ENCODE results near the gene PTPRA. TPM values are rescaled to one million over a fixed set of nuclear protein-coding genes. Genes with fewer than 3 reads are reported as not detected.

The PTPRA gene
- total and polyA plus RNA-seq, 2 of the 13 experiments (the other 11 are each of a cell fraction or from before 2014, with no cell fraction given), result 47.2 to 127 TPM

- TF ChIP-seq STAG1 (CRISPR knock-in tag; IDR thresholded peaks at IDR 0.05), result peak; percentile 70
- TF ChIP-seq, protein P1, sequence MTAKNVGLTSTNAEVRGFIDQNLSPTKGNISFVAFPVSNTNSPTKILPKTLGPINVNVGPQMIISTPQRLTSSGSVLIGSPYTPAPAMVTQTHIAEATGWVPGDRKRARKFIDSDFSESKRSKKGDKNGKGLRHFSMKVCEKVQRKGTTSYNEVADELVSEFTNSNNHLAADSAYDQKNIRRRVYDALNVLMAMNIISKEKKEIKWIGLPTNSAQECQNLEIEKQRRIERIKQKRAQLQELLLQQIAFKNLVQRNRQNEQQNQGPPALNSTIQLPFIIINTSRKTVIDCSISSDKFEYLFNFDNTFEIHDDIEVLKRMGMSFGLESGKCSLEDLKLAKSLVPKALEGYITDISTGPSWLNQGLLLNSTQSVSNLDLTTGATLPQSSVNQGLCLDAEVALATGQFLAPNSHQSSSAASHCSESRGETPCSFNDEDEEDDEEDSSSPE (CRISPR knock-in tag; IDR thresholded peaks at IDR 0.05), result no peak
- peak; percentile 80; the same call in 1 of the 2 replicates for TF ChIP-seq HIC2 (CRISPR knock-in tag; IDR thresholded peaks at IDR 0.05; ENCODE audit: low read depth)
- TF ChIP-seq SKI (IDR thresholded peaks at IDR 0.05; ENCODE audit: partially characterized antibody), result peak; percentile 76
- peak; percentile 41; the same call in 1 of the 2 replicates for TF ChIP-seq TFAP4 (IDR thresholded peaks at IDR 0.05; ENCODE audit: borderline replicate concordance, low read depth)
- TF ChIP-seq, protein P2, sequence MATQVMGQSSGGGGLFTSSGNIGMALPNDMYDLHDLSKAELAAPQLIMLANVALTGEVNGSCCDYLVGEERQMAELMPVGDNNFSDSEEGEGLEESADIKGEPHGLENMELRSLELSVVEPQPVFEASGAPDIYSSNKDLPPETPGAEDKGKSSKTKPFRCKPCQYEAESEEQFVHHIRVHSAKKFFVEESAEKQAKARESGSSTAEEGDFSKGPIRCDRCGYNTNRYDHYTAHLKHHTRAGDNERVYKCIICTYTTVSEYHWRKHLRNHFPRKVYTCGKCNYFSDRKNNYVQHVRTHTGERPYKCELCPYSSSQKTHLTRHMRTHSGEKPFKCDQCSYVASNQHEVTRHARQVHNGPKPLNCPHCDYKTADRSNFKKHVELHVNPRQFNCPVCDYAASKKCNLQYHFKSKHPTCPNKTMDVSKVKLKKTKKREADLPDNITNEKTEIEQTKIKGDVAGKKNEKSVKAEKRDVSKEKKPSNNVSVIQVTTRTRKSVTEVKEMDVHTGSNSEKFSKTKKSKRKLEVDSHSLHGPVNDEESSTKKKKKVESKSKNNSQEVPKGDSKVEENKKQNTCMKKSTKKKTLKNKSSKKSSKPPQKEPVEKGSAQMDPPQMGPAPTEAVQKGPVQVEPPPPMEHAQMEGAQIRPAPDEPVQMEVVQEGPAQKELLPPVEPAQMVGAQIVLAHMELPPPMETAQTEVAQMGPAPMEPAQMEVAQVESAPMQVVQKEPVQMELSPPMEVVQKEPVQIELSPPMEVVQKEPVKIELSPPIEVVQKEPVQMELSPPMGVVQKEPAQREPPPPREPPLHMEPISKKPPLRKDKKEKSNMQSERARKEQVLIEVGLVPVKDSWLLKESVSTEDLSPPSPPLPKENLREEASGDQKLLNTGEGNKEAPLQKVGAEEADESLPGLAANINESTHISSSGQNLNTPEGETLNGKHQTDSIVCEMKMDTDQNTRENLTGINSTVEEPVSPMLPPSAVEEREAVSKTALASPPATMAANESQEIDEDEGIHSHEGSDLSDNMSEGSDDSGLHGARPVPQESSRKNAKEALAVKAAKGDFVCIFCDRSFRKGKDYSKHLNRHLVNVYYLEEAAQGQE (IDR thresholded peaks at IDR 0.05; ENCODE audit: borderline replicate concordance in 1 of 2, low read depth in 1 of 2, low read length in 2 of 2), result peak; percentile 60 to 92
- 0 out of 2 replicates have a peak, but pooled peaks have one; percentile 24 for TF ChIP-seq MAZ (IDR thresholded peaks at IDR 0.05; ENCODE audit: borderline replicate concordance, low read depth, low read length)
- TF ChIP-seq MAZ (CRISPR knock-in tag; IDR thresholded peaks at IDR 0.05; ENCODE audit: low read depth), result no peak
- peak; percentile 53; the same call in 1 of the 2 replicates for TF ChIP-seq ZNF280D (CRISPR knock-in tag; IDR thresholded peaks at IDR 0.05)
- TF ChIP-seq ZBTB21 (CRISPR knock-in tag; IDR thresholded peaks at IDR 0.05), result no peak
- TF ChIP-seq SNAI1 (CRISPR knock-in tag; IDR thresholded peaks at IDR 0.05; ENCODE audit: borderline replicate concordance), result 0 out of 2 replicates have a peak, but pooled peaks have one; percentile 66
- TF ChIP-seq KDM5B (CRISPR knock-in tag; IDR thresholded peaks at IDR 0.05; ENCODE audit: borderline replicate concordance), result peak; percentile 20; the same call in 1 of the 2 replicates
- no peak for TF ChIP-seq PAF1 (CRISPR knock-in tag; IDR thresholded peaks at IDR 0.05)
- TF ChIP-seq ZFX (CRISPR knock-in tag; IDR thresholded peaks at IDR 0.05; ENCODE audit: low read depth), result 0 out of 2 replicates have a peak, but pooled peaks have one; percentile 8
- TF ChIP-seq ZNF501 (CRISPR knock-in tag; IDR thresholded peaks at IDR 0.05), result peak; percentile 60; the same call in 1 of the 2 replicates
- no peak for TF ChIP-seq ZNF253 (CRISPR knock-in tag; IDR thresholded peaks at IDR 0.05; ENCODE audit: borderline replicate concordance)
Observed at GRCh38 chr20:3068986-3069900, 196.0 kb downstream of the PTPRA start (continued).
